Measurements from ENCODE around the gene STAB2. TPM values are rescaled to one million over a fixed set of nuclear protein-coding genes. Genes with fewer than 3 reads are reported as not detected.

Gene STAB2
- total and polyA plus RNA-seq, 11 donors: 0.12 to 3.5 (median 0.37) TPM; not detected in 6

- Histone ChIP-seq H3K36me3 (no peaks in the 10 kb centered on the region), H3K27ac (peak overlapping the region in 1 of 12 donors; percentile 21)
- ATAC-seq: no peak
These were observed 171.4 kb downstream of the STAB2 start for GRCh38 chr12:103758310-103759089.

DNA sequence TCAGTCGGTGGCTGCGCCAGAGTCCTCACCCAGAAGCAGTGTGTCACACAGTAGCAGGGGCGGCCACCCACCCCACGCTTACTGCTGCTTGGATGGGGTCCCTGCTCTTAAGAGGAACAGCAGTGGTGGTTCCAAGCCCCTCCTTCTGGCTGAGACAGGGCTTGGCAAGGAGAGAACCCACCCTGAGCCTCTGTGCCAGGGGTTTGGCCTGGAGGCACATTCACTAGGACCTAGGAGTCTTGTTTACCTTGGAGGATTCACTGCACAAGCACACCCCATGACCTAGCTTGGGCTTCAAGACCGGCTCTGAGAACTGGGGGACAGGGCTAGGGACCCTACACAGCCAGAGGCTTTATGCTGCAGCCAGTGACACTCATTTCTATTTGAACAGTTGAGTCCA is 175.4 kb downstream of the STAB2 start:
- DNase-seq (no peak), ATAC-seq (no peak)
- Histone ChIP-seq H3K9me3 (no peaks in the 10 kb centered on the region), H3K27ac (no peak overlapping the region), H3K4me1 (no peaks in the 10 kb centered on the region), H3K27me3 (no peaks in the 10 kb centered on the region), H3K4me3 (no peak overlapping the region), H3K36me3 (no peaks in the 10 kb centered on the region)
- 70 to 89% (median 80%) methylated on average over 4 to 5 of the region's 5 CpGs for WGBS, 4 donors
- intact Hi-C loops (cut with DNase I): no loop called here
- TF ChIP-seq POLR2A (IDR thresholded peaks at IDR 0.05): no peak
- TF ChIP-seq, protein P1, sequence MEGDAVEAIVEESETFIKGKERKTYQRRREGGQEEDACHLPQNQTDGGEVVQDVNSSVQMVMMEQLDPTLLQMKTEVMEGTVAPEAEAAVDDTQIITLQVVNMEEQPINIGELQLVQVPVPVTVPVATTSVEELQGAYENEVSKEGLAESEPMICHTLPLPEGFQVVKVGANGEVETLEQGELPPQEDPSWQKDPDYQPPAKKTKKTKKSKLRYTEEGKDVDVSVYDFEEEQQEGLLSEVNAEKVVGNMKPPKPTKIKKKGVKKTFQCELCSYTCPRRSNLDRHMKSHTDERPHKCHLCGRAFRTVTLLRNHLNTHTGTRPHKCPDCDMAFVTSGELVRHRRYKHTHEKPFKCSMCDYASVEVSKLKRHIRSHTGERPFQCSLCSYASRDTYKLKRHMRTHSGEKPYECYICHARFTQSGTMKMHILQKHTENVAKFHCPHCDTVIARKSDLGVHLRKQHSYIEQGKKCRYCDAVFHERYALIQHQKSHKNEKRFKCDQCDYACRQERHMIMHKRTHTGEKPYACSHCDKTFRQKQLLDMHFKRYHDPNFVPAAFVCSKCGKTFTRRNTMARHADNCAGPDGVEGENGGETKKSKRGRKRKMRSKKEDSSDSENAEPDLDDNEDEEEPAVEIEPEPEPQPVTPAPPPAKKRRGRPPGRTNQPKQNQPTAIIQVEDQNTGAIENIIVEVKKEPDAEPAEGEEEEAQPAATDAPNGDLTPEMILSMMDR (IDR thresholded peaks at IDR 0.05): no peak

More at GRCh38 chr12:103758310-103759089, 171.4 kb downstream of the STAB2 start:
- Histone ChIP-seq H3K4me3 (no peak overlapping the region), H3K27me3 (no peaks in the 10 kb centered on the region), H3K9me3 (no peaks in the 10 kb centered on the region), H3K4me1 (no peaks in the 10 kb centered on the region)
- DNase-seq: no peak
- TF ChIP-seq POLR2A (IDR thresholded peaks at IDR 0.05): no peak
- TF ChIP-seq, protein P1 (IDR thresholded peaks at IDR 0.05): no peak
- intact Hi-C loops (cut with DNase I): no loop called here
- 79 to 92% (median 85%) methylated on average over 8 to 10 of the region's 10 CpGs for WGBS, 4 donors

GRCh38 chr12:103765322-103765721 is 178.2 kb downstream of the STAB2 start:
- intact Hi-C loops (cut with DNase I): no loop called here
- ATAC-seq: no peak
- Histone ChIP-seq H3K4me1 (no peaks in the 10 kb centered on the region), H3K27ac (no peak overlapping the region), H3K27me3 (no peaks in the 10 kb centered on the region), H3K36me3 (no peaks in the 10 kb centered on the region), H3K4me3 (no peak overlapping the region), H3K9me3 (no peaks in the 10 kb centered on the region)
- TF ChIP-seq POLR2A (IDR thresholded peaks at IDR 0.05): no peak
- TF ChIP-seq, protein P1 (IDR thresholded peaks at IDR 0.05): no peak
- 90 to 94% (median 93%) methylated on average over 5 of the region's 5 CpGs for WGBS, 4 donors
- DNase-seq: no peak

- 89 to 90% (median 89%) methylated on average over 6 of the region's 6 CpGs for WGBS, 4 donors
- H3K4me3 ChIP-seq: no peak overlapping the region
- H3K9me3 ChIP-seq: no peaks in the 10 kb centered on the region
- ATAC-seq (no peak), DNase-seq (no peak)
- H3K4me1 ChIP-seq: no peaks in the 10 kb centered on the region
- TF ChIP-seq, protein P1 (IDR thresholded peaks at IDR 0.05): no peak
- TF ChIP-seq POLR2A (IDR thresholded peaks at IDR 0.05): no peak
- H3K27ac ChIP-seq: no peak overlapping the region
- no peaks in the 10 kb centered on the region for H3K36me3 ChIP-seq
- H3K27me3 ChIP-seq: no peaks in the 10 kb centered on the region
- intact Hi-C loops (cut with DNase I): no loop called here
These were observed 179.0 kb downstream of the STAB2 start for GRCh38 chr12:103766028-103766427.

All from heart left ventricle (tissue), 16 donors.